KMS-11 (cell line): Measurements from ENCODE around the gene TMEM185B.

ENCODE experiments used
- H2AFZ ChIP-seq: fragments of 200-600 bp; sonication (generic); 2 replicates; pipeline ENCODE4 v1.6.1; 2016; ENCODE audit warnings: antibody characterized with exemption, mixed run types, low read depth
- H3K27ac ChIP-seq: fragments of 200-600 bp; sonication (generic); 2 replicates; pipeline ENCODE4 v1.6.1; 2016; ENCODE audit warnings: mild to moderate bottlenecking, mixed run types
- H3K27me3 ChIP-seq: fragments of 200-600 bp; sonication (generic); 2 replicates; pipeline ENCODE4 v1.6.1; 2017; ENCODE audit warnings: mild to moderate bottlenecking, low read depth, mixed run types, moderate library complexity; ENCODE audit not compliant: insufficient read depth
- H3K36me3 ChIP-seq: fragments of 200-600 bp; sonication (generic); 2 replicates; pipeline ENCODE4 v1.6.1; 2017; ENCODE audit warnings: mild to moderate bottlenecking, mixed run types; ENCODE audit not compliant: insufficient read depth
- H3K4me1 ChIP-seq: fragments of 200-600 bp; sonication (generic); 2 replicates; pipeline ENCODE4 v1.6.1; 2016; ENCODE audit warnings: mild to moderate bottlenecking, low read depth, mixed run types; ENCODE audit not compliant: poor library complexity, severe bottlenecking
- H3K4me2 ChIP-seq: fragments of 200-600 bp; sonication (generic); 2 replicates; pipeline ENCODE4 v1.7.0; 2016; ENCODE audit warnings: mild to moderate bottlenecking, mixed run types
- H3K4me3 ChIP-seq: fragments of 200-600 bp; sonication (generic); IDR thresholded peaks from 2 replicates; pipeline ENCODE4 v1.6.1; 2017; ENCODE audit warnings: low read depth, low read length, mixed read lengths; ENCODE audit not compliant: insufficient read depth
- H3K79me2 ChIP-seq: fragments of 200-600 bp; sonication (generic); 2 replicates; pipeline ENCODE4 v1.6.1; 2016; ENCODE audit warnings: low read depth, mixed run types; ENCODE audit not compliant: insufficient read depth
- H3K9ac ChIP-seq: fragments of 200-600 bp; sonication (generic); 2 replicates; pipeline ENCODE4 v1.6.1; 2016; ENCODE audit warnings: mild to moderate bottlenecking, mixed run types
- H4K20me1 ChIP-seq: fragments of 200-600 bp; sonication (generic); 2 replicates; pipeline ENCODE4 v1.6.1; 2016; ENCODE audit warnings: mild to moderate bottlenecking, mixed run types; ENCODE audit not compliant: insufficient read depth
- TF ChIP-seq, protein P1 (sequence below): fragments of 200-600 bp; sonication (generic); conservative IDR thresholded peaks from 2 replicates; pipeline ENCODE4 v1.6.1; 2017; ENCODE audit warnings: low read depth, mild to moderate bottlenecking, antibody characterized with exemption, low read length, moderate library complexity, mixed read lengths

TMEM185B gene

DNA sequence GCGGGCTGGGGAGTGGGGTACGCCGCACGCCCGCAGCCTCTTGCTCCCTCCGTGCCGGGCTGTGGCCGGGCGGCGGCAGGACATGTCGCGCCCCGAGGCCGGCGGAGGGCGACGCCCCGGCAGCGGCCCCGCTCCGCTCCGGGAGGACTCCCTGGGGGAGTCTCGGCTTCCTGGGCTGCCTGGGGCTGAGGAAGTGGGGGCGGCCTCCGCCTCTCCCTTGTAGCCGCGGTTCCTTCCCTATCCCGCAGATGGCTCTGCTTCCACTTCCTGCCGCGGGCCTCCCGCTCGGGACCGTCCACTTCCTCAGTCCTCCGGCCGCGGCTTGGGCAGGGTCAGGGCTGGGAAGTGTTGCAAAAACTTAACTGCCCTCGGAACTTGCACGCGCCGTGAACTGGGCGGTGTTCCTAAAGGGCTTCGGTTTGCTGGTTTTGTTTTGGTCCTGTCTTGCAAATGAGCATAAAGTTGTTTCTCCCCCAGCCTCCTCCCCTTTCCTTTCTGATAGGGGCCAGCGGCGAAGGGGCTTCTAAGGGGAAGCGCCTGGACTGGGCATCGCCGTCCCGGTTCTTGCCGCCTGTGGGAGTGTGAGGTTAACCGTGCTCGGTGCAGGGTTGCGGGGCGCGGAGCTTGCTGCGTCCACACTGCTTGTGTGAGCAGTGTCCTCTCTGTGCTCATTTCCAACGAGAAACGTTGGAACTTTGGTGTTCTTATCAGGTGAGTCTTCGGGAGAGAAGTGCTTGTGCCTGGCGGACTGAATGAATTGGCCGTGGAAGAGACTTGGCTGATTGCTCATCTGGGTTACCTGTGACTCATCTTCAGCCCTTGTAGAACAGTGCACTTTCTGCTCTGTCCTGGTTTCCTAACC is 30.1 kb upstream of the TMEM185B start:
- Histone ChIP-seq H3K27ac (no peak overlapping the region), H4K20me1 (no peaks in the 10 kb centered on the region), H3K9ac (peak overlapping the region; percentile 35; the same call in 1 of the 2 replicates), H3K4me3 (peak overlapping the region; percentile 72), H3K79me2 (peaks cover 5% of the 10 kb centered on the region; the same call in 1 of the 2 replicates), H2AFZ (peak overlapping the region; percentile 49), H3K27me3 (no peaks in the 10 kb centered on the region), H3K4me2 (peak overlapping the region; percentile 51), H3K36me3 (no peaks in the 10 kb centered on the region), H3K4me1 (peaks cover 27% of the 10 kb centered on the region)
- TF ChIP-seq, protein P1, sequence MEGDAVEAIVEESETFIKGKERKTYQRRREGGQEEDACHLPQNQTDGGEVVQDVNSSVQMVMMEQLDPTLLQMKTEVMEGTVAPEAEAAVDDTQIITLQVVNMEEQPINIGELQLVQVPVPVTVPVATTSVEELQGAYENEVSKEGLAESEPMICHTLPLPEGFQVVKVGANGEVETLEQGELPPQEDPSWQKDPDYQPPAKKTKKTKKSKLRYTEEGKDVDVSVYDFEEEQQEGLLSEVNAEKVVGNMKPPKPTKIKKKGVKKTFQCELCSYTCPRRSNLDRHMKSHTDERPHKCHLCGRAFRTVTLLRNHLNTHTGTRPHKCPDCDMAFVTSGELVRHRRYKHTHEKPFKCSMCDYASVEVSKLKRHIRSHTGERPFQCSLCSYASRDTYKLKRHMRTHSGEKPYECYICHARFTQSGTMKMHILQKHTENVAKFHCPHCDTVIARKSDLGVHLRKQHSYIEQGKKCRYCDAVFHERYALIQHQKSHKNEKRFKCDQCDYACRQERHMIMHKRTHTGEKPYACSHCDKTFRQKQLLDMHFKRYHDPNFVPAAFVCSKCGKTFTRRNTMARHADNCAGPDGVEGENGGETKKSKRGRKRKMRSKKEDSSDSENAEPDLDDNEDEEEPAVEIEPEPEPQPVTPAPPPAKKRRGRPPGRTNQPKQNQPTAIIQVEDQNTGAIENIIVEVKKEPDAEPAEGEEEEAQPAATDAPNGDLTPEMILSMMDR: no peak

DNA sequence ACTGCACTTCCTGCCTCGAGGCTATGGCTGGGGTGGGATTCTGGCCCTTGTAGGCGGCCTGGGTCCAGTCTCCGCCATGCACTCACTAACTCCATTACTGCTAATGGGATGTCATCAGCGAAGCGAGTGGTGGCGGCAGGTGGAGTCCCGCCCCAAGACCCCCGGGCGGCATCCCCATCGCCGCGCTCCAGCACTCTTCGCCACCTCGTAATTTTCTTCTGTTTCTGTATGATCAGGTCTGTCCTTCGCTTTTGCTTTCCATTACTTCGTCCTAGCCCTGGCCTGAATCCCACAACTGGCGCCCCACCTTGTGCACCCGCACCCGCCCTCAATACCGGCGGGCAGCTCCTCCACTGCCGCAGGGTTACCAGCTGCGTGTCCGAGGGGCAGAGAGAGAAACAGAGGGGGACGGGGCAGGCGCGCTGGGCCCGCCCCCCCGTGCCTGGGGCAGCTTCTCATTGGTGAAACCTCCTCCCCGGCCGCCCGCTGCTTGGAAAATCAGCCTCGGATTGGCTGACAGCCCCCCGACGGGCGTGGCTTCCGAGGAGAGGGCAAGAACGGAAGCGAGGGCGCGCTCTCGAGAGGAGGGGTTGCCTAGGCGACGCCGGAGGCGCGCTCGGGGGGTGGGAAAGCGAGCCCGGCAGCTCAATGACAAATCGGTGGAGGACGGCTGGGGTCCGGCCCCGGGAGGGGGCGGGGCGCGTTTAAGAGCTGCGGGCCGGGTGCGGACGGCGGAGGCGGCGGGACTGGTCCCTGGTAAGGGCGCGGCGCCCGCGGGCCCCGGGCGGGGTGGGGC is 29.2 kb upstream of the TMEM185B start, which contains the start of gene RALB:
Gene RALB (plus strand): TSS at position 628 of the 796 bp plus-strand sequence. CDS start 25,813 bp downstream, outside the sequence.
- Histone ChIP-seq H4K20me1 (no peaks in the 10 kb centered on the region), H3K4me2 (peak within 1 kb of the TSS; percentile 86), H3K27ac (no peak within 1 kb of the TSS), H3K9ac (peak within 1 kb of the TSS; percentile 35; the same call in 1 of the 2 replicates), H3K4me3 (peak within 1 kb of the TSS; percentile 72), H3K27me3 (no peaks in the 10 kb centered on the region), H3K79me2 (peaks cover 4% of the 10 kb centered on the region; the same call in 1 of the 2 replicates), H2AFZ (peak within 1 kb of the TSS; percentile 73), H3K36me3 (no peaks in the 10 kb centered on the region), H3K4me1 (peaks cover 21% of the 10 kb centered on the region)
- TF ChIP-seq, protein P1: no peak

DNA sequence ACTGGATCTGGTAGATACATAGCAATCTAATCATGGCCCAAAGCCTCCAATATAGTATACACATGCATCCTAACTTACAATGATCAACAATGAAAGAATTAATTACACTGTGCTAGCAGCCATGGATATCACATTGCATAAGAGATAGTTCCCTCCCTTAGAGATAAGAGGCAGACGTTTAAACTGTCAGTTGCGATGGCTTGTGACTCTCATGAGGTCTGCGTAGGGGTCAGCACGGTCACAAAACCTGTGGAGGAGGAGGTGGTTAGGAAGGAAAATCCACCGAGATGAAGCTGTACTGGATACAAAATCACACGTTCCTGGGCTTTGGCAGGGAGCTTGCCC is 28.7 kb upstream of the TMEM185B start:
- Histone ChIP-seq H3K27me3 (no peaks in the 10 kb centered on the region), H3K36me3 (no peaks in the 10 kb centered on the region), H3K4me3 (no peak overlapping the region), H3K27ac (no peak overlapping the region), H3K79me2 (no peaks in the 10 kb centered on the region; the same call in 1 of the 2 replicates), H2AFZ (peak overlapping the region; percentile 73; the same call in 1 of the 2 replicates), H4K20me1 (no peaks in the 10 kb centered on the region), H3K4me1 (peaks cover 15% of the 10 kb centered on the region), H3K9ac (no peak overlapping the region), H3K4me2 (peak overlapping the region; percentile 86)
- TF ChIP-seq, protein P1: no peak

DNA sequence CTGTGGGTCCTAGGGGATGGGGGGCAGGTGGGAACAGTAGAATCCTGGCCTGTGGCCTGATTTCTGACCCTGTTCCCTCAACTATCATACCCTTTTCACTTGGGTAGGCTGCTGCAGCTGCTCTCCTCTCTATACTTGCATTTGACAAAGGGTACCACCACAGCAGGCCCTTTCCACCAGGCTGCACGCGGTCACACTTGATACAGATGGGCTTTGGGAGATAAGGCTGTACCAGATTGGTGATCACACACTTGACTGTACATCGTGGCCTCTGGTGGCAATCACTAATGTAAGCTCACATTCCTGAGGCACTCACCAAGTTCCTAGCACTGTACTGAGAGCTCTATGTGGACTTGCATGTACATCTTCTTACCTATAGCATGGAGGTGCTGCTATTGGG is 27.9 kb upstream of the TMEM185B start:
- Histone ChIP-seq H3K4me2 (no peak overlapping the region), H3K36me3 (no peaks in the 10 kb centered on the region), H3K27ac (no peak overlapping the region), H3K4me1 (peaks cover 13% of the 10 kb centered on the region), H3K9ac (no peak overlapping the region), H3K27me3 (no peaks in the 10 kb centered on the region), H4K20me1 (no peaks in the 10 kb centered on the region), H2AFZ (no peak overlapping the region), H3K4me3 (no peak overlapping the region), H3K79me2 (no peaks in the 10 kb centered on the region; the same call in 1 of the 2 replicates)
- TF ChIP-seq, protein P1: no peak
